Adrenal gland (tissue), 5 donors: ENCODE measurements around the gene OR14K1.

Experiments
- CTCF ChIP-seq, 6 experiments: fragments of 450-650 bp in 4 of 6; fragments of 200-600 bp in 2 of 6; sonication (generic) in 1 of 6; IDR thresholded peaks; 1 replicate in 5 of 6; 2 replicates in 1 of 6; pipeline versions ENCODE4 v1.5.1 to v1.8.0; 2016 to 2021; ENCODE audit warnings: antibody characterized with exemption in 6 of 6, mild to moderate bottlenecking in 2 of 6, moderate library complexity in 1 of 6
- POLR2A ChIP-seq, 2 donors: fragments of 450-650 bp; IDR thresholded peaks; one replicate each; pipeline ENCODE4 v1.6.1; 2017; ENCODE audit warnings: antibody characterized with exemption in 2 of 2, mild to moderate bottlenecking in 2 of 2, moderate library complexity in 1 of 2
- donor health status: DM: no; HTN: no; CAD: no.

- TF ChIP-seq POLR2A (IDR thresholded peaks at IDR 0.05) (no peak), CTCF (IDR thresholded peaks at IDR 0.05) (no peak)
Observed at GRCh38 chr1:247748041-247748440, 9.6 kb downstream of the OR14K1 start, which contains the start of gene OR14A2.
